Measurements from ENCODE around the gene SPINK14. TPM values are rescaled to one million over a fixed set of nuclear protein-coding genes. Genes with fewer than 3 reads are reported as not detected.

The SPINK14 gene
- total RNA-seq = not detected
- polyA plus RNA-seq = not detected

- Histone ChIP-seq H3K36me3 (no peaks in the 10 kb centered on the region), H3K4me1 (no peaks in the 10 kb centered on the region), H3K9me3 (no peaks in the 10 kb centered on the region), H3K4me3 (no peak within 1 kb of the TSS), H3K27ac (no peak within 1 kb of the TSS), H3K27me3 (no peaks in the 10 kb centered on the region)
- DNase-seq = no peak
- WGBS, 2 donors = 97 to 98% methylated on average over 1 of the region's 1 CpG
- intact Hi-C loops (cut with DNase I) = no loop called here
- TF ChIP-seq CTCF (IDR thresholded peaks at IDR 0.05) (no peak), POLR2AphosphoS5 (IDR thresholded peaks at IDR 0.05) (no peak), EP300 (IDR thresholded peaks at IDR 0.05) (no peak), POLR2A (IDR thresholded peaks at IDR 0.05) (no peak)
Observed at GRCh38 chr5:148168246-148168645, at the start of gene SPINK14. SPINK14 (plus strand) TSS chr5:148168546; CDS start chr5:148169733, 1,187 bp downstream.

DNA sequence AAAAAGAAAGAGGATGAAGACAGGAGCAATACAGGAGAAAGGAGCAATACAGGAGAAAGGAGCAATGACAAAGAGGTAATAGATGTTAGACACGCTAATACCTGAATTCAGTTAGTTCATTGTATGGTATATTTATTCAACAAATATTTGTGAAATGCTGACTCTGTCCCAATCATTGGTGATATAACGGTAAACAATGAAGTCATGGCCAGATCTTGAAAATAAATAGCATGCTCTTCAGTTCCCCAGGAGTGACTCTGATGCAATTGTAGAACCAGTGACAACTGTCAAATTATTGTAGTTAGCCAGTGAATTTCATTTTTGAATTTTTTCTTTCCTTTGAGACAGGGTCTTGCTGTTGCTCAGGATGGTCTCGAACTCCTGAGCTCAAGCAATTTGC lies 48.0 kb upstream of the SPINK14 start:
- H3K27ac ChIP-seq = no peak overlapping the region
- H3K9me3 ChIP-seq = no peaks in the 10 kb centered on the region
- no peak for DNase-seq
- H3K4me3 ChIP-seq = no peak overlapping the region
- H3K36me3 ChIP-seq = no peaks in the 10 kb centered on the region
- TF ChIP-seq POLR2A (IDR thresholded peaks at IDR 0.05) (no peak), CTCF (IDR thresholded peaks at IDR 0.05) (no peak), EP300 (IDR thresholded peaks at IDR 0.05) (no peak), POLR2AphosphoS5 (IDR thresholded peaks at IDR 0.05) (no peak)
- H3K4me1 ChIP-seq = no peaks in the 10 kb centered on the region
- intact Hi-C loops (cut with DNase I) = loop anchor here (2.0 kb wide), 1 partner anchor 172 kb away; no protein-coding TSS in a partner anchor
- WGBS, 2 donors = 89 to 90% methylated on average over 3 of the region's 3 CpGs
- H3K27me3 ChIP-seq = no peaks in the 10 kb centered on the region

- WGBS, 2 donors = 61 to 66% methylated on average over 3 of the region's 3 CpGs
- H3K4me3 ChIP-seq = no peak overlapping the region
- no peak for DNase-seq
- no peaks in the 10 kb centered on the region for H3K27me3 ChIP-seq
- no peaks in the 10 kb centered on the region for H3K36me3 ChIP-seq
- intact Hi-C loops (cut with DNase I) = no loop called here
- H3K4me1 ChIP-seq = no peaks in the 10 kb centered on the region
- no peak overlapping the region for H3K27ac ChIP-seq
- no peaks in the 10 kb centered on the region for H3K9me3 ChIP-seq
- no peak for TF ChIP-seq POLR2A (IDR thresholded peaks at IDR 0.05)
- TF ChIP-seq POLR2AphosphoS5 (IDR thresholded peaks at IDR 0.05) = no peak
- TF ChIP-seq EP300 (IDR thresholded peaks at IDR 0.05) = no peak
- no peak for TF ChIP-seq CTCF (IDR thresholded peaks at IDR 0.05)
Observed at GRCh38 chr5:148125641-148126040, 42.7 kb upstream of the SPINK14 start.

DNA sequence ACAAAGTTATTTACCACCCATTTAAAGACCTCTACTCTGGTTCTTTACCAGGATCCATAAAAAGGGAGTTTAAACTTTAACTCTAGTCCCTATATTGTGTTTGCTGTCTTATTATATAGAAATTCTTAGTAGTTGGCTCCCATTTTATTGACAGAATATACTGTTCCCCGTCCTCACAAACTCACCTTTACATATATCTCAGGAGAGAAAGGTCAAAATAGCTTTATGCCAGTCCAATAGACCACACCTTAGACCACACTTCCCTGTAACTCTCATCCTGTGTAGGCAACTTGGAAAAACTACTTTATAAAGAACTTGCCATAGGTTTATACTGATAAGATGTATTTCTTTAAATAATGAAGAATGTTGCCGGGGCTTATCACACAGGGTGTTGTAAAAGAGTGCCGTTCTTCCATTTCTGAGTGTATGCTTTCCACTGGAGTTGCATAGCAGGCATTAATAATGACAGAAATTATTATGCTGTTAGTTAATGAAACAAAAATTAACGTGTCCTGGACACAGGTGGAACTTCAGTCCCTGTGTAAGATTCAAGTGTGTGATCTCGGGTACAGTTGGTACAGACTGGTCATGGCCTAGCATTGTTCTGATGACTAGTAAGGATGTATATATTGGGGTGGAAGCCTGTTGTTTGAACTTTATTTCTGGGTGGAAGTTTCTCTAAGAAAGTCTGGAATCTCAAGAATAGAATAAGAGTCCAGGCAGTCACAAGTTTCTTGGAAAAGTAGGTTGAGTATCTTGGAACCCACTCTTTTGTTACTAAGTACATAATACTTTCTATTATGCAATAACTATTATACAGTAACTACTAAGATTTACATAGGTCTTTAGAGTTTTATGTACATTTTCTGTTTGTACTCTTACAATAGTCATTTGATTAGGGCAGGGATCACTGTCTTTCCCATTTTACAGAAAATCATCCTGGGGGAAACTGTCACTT lies 33.0 kb upstream of the SPINK14 start:
- DNase-seq = no peak
- 27 to 66% methylated on average over 5 of the region's 5 CpGs for WGBS, 2 donors
- no peak for TF ChIP-seq CTCF (IDR thresholded peaks at IDR 0.05)
- no peak for TF ChIP-seq POLR2A (IDR thresholded peaks at IDR 0.05)
- TF ChIP-seq POLR2AphosphoS5 (IDR thresholded peaks at IDR 0.05) = no peak
- TF ChIP-seq EP300 (IDR thresholded peaks at IDR 0.05) = no peak
- no peaks in the 10 kb centered on the region for H3K9me3 ChIP-seq
- no peaks in the 10 kb centered on the region for H3K36me3 ChIP-seq
- no peak overlapping the region for H3K27ac ChIP-seq
- no peaks in the 10 kb centered on the region for H3K4me1 ChIP-seq
- intact Hi-C loops (cut with DNase I) = no loop called here
- no peak overlapping the region for H3K4me3 ChIP-seq
- H3K27me3 ChIP-seq = no peaks in the 10 kb centered on the region
